CD14-positive monocyte (primary cell): ENCODE results near the gene TLCD1. TPM values are rescaled to one million over a fixed set of nuclear protein-coding genes. Genes with fewer than 3 reads are reported as not detected.

ENCODE experiments used
- DNase-seq, 3 donors: peaks; one replicate each; pipeline ENCODE4 v3.0.0-alpha.2; 2011 to 2022
- H2AFZ ChIP-seq: 2 replicates; pipeline ENCODE4 v1.6.0; 2012; ENCODE audit warnings: mild to moderate bottlenecking, low read depth, low read length, inconsistent platforms; ENCODE audit not compliant: insufficient read depth, poor library complexity, severe bottlenecking
- H3K27ac ChIP-seq, 2 donors: 1 replicate in 1 of 2; 2 replicates in 1 of 2; pipeline ENCODE4 v1.5.1; 2012 to 2013; ENCODE audit warnings: low read length in 2 of 2, control low read depth in 1 of 2, inconsistent platforms in 1 of 2, low read depth in 1 of 2, mild to moderate bottlenecking in 1 of 2
- H3K27me3 ChIP-seq, 2 donors: one replicate each; pipeline versions ENCODE4 v1.6.0 to v1.6.1; 2011 to 2013; ENCODE audit warnings: low read length in 2 of 2; ENCODE audit not compliant: control insufficient read depth in 2 of 2, insufficient read depth in 2 of 2
- H3K36me3 ChIP-seq, 2 donors: replicated peaks in 1 of 2; 1 replicate in 1 of 2; 2 replicates in 1 of 2; pipeline versions ENCODE4 v1.5.1 to v1.6.1; 2012 to 2013; ENCODE audit warnings: low read length in 2 of 2, control low read depth in 1 of 2, inconsistent platforms in 1 of 2, mild to moderate bottlenecking in 1 of 2; ENCODE audit not compliant: insufficient read depth in 2 of 2, control insufficient read depth in 1 of 2
- H3K4me1 ChIP-seq, 2 donors: 1 replicate in 1 of 2; 2 replicates in 1 of 2; pipeline versions ENCODE4 v1.5.1 to v1.6.1; 2012 to 2013; ENCODE audit warnings: low read length in 2 of 2, control low read depth in 1 of 2, inconsistent platforms in 1 of 2, mild to moderate bottlenecking in 1 of 2, moderate library complexity in 1 of 2; ENCODE audit not compliant: insufficient read depth in 2 of 2, control insufficient read depth in 1 of 2
- H3K4me2 ChIP-seq: replicated peaks from 2 replicates; pipeline ENCODE3; 2012; ENCODE audit warnings: low read length, moderate library complexity, mild to moderate bottlenecking; ENCODE audit not compliant: poor library complexity, severe bottlenecking; ENCODE audit errors: extremely low read depth
- H3K4me3 ChIP-seq, 3 experiments: fragments of 200-600 bp in 1 of 3; sonication (generic) in 1 of 3; replicated peaks in 1 of 3; 1 replicate in 2 of 3; 2 replicates in 1 of 3; pipeline ENCODE4 v1.5.1; 2011 to 2013; ENCODE audit warnings: low read length in 3 of 3, mild to moderate bottlenecking in 3 of 3, control low read depth in 2 of 3, low read depth in 2 of 3, inconsistent platforms in 1 of 3, moderate library complexity in 1 of 3
- H3K79me2 ChIP-seq: 2 replicates; pipeline ENCODE4 v1.6.0; 2012; ENCODE audit warnings: mild to moderate bottlenecking, control low read depth, inconsistent platforms, low read length, moderate library complexity; ENCODE audit not compliant: insufficient read depth
- H3K9ac ChIP-seq: 2 replicates; pipeline ENCODE4 v1.6.0; 2017; ENCODE audit warnings: low read length, mild to moderate bottlenecking; ENCODE audit not compliant: insufficient read depth, poor library complexity, severe bottlenecking
- H3K9me3 ChIP-seq, 2 donors: replicated peaks in 1 of 2; 1 replicate in 1 of 2; 2 replicates in 1 of 2; pipeline versions ENCODE4 v1.5.1 to v1.6.1; 2012 to 2013; ENCODE audit warnings: low read length in 2 of 2, control low read depth in 1 of 2; ENCODE audit not compliant: control insufficient read depth in 1 of 2, insufficient read depth in 1 of 2
- H4K20me1 ChIP-seq: 2 replicates; pipeline ENCODE4 v1.6.0; 2012; ENCODE audit warnings: mild to moderate bottlenecking, low read length, control low read depth, moderate library complexity; ENCODE audit not compliant: insufficient read depth
- H3K27ac Mint-ChIP-seq, 7 donors: one replicate each; pipeline ENCODE4 v1.8.0; 2020; ENCODE audit warnings: mild to moderate bottlenecking in 7 of 7, mixed read lengths in 7 of 7, moderate library complexity in 6 of 7, inconsistent platforms in 2 of 7
- H3K27me3 Mint-ChIP-seq, 3 donors: one replicate each; pipeline ENCODE4 v1.8.0; 2021 to 2022; ENCODE audit warnings: low read depth in 3 of 3, mild to moderate bottlenecking in 3 of 3, mixed read lengths in 3 of 3, moderate library complexity in 3 of 3, inconsistent platforms in 1 of 3
- H3K36me3 Mint-ChIP-seq, 2 donors: one replicate each; pipeline ENCODE4 v1.8.0; 2020; ENCODE audit warnings: mixed read lengths in 2 of 2, inconsistent platforms in 1 of 2, mild to moderate bottlenecking in 1 of 2
- H3K4me1 Mint-ChIP-seq: one replicate; pipeline ENCODE4 v1.8.0; 2020; ENCODE audit warnings: mild to moderate bottlenecking, mixed read lengths
- H3K4me3 Mint-ChIP-seq, 2 donors: one replicate each; pipeline ENCODE4 v1.8.0; 2020; ENCODE audit warnings: mild to moderate bottlenecking in 2 of 2, mixed read lengths in 2 of 2, moderate library complexity in 1 of 2
- H3K9me3 Mint-ChIP-seq, 7 donors: one replicate each; pipeline ENCODE4 v1.8.0; 2020 to 2022; ENCODE audit warnings: mixed read lengths in 7 of 7, mild to moderate bottlenecking in 6 of 7, moderate library complexity in 6 of 7, inconsistent platforms in 2 of 7
- WGBS: methylation state at CpG from one replicate; pipeline ENCODE4 v1.1.5; 2013; ENCODE audit warnings: missing lambda C conversion rate; ENCODE audit not compliant: insufficient coverage; 5-methylcytosine and 5-hydroxymethylcytosine counted together
- intact Hi-C, 2 donors: fragments of 100-400 bp; cut with micrococcal nuclease; formaldehyde crosslinking; loops; one replicate each; pipeline versions ENCODE4 v1.15.0 to v1.15.1; 2023
- polyA plus RNA-seq, 3 donors: library from polyadenylated mRNA; depleted of rRNA in 1 of 3; unstranded in 2 of 3; stranded (reverse) in 1 of 3; fragments of 300-500 nt in 2 of 3; fragments of >200 nt in 1 of 3; fragmentation: Illumina TruSeq in 2 of 3; gene quantifications; 1 replicate in 2 of 3; 2 replicates in 1 of 3; pipeline ENCODE4 v1.2.3, GENCODE V29; 2012 to 2021
- TF ChIP-seq, protein P1 (sequence below): fragments of 200-600 bp; IDR thresholded peaks from one replicate; pipeline ENCODE4 v1.8.0; 2022; ENCODE audit warnings: antibody characterized with exemption, mild to moderate bottlenecking

TLCD1 gene
- polyA plus RNA-seq, 3 donors = 0.79 TPM; not detected in 2

DNA sequence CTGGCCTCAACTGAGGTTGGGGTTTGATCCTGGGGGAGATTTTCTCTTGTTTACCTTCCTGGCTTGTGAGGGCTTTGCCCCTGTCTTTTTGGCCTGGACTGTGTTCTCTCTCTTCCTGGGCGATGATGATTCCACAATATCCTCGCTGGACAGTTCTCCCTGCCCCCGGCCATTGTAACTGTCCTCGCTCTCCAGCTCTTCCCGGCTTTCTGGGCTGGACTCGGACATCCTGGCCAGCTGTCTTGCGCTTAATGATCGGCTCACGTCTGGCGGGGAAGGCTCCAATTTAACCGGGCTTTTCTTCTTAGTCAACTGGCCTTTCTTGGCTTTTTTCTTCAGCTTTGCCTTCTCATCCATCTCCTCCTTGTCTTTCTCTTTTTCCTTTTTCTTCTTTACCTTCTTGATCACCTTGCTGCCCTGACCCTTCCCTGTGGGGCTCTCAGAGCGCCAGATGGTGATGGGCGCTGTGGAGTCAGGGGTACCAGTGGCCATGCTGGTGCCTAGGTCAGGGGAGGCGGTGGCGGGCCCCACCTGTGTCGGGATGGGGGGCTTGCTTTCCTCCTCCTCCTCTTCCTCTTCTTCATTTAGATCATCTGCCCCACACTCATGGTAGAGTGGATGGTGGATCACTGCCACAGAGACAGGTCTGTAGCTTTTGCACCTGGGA is 22.3 kb downstream of the TLCD1 start:
- H3K9me3 ChIP-seq = no peaks in the 10 kb centered on the region
- WGBS = 95% methylated on average over 11 of the region's 16 CpGs
- Mint-ChIP-seq H3K27ac (peak overlapping the region in 1 of 7 donors; percentile 52), H3K9me3 (no peaks in the 10 kb centered on the region), H3K27me3 (peaks cover 0 to 2% (median 2%) of the 10 kb centered on the region in 3 donors), H3K4me3 (no peak overlapping the region), H3K36me3 (peaks cover 69 to 72% of the 10 kb centered on the region in 2 donors), H3K4me1 (peaks cover 2% of the 10 kb centered on the region)
- no peak overlapping the region for H3K9ac ChIP-seq
- H3K27me3 ChIP-seq = no peaks in the 10 kb centered on the region
- no peaks in the 10 kb centered on the region for H3K4me1 ChIP-seq
- no peak for DNase-seq
- intact Hi-C loops = no loop called here
- no peaks in the 10 kb centered on the region for H3K79me2 ChIP-seq
- no peak overlapping the region for H2AFZ ChIP-seq
- H3K4me3 ChIP-seq = no peak overlapping the region
- H3K36me3 ChIP-seq = peaks cover 59 to 71% of the 10 kb centered on the region in 2 donors
- H3K27ac ChIP-seq = no peak overlapping the region
- no peak overlapping the region for H3K4me2 ChIP-seq
- H4K20me1 ChIP-seq = peaks cover 14% of the 10 kb centered on the region
- TF ChIP-seq, protein P1, sequence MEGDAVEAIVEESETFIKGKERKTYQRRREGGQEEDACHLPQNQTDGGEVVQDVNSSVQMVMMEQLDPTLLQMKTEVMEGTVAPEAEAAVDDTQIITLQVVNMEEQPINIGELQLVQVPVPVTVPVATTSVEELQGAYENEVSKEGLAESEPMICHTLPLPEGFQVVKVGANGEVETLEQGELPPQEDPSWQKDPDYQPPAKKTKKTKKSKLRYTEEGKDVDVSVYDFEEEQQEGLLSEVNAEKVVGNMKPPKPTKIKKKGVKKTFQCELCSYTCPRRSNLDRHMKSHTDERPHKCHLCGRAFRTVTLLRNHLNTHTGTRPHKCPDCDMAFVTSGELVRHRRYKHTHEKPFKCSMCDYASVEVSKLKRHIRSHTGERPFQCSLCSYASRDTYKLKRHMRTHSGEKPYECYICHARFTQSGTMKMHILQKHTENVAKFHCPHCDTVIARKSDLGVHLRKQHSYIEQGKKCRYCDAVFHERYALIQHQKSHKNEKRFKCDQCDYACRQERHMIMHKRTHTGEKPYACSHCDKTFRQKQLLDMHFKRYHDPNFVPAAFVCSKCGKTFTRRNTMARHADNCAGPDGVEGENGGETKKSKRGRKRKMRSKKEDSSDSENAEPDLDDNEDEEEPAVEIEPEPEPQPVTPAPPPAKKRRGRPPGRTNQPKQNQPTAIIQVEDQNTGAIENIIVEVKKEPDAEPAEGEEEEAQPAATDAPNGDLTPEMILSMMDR = no peak

DNA sequence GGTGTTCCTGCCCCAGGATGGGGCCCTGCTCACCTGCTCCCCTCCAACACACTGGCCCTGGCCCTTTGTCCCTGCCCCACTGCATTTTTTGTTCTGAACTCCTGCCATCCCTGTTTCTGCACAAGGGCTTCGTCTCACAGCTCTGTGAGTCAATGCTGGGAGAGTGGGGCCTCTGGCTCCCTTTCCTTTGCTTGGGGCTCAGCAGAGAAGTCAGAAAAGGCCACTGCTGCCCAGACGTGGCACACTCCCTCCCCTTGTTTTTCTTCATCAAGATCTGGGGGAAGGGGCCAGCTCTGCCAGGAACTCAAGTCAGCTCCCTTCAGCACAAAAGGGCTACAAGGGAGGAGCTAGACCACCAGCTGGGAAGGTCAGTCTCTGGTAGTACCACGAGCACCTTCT is 23.3 kb downstream of the TLCD1 start:
- H3K27me3 Mint-ChIP-seq = peaks cover 0 to 2% (median 2%) of the 10 kb centered on the region in 3 donors
- Histone ChIP-seq H3K36me3 (peaks cover 68 to 80% of the 10 kb centered on the region in 2 donors), H3K9ac (no peak overlapping the region), H2AFZ (no peak overlapping the region), H3K9me3 (no peaks in the 10 kb centered on the region), H3K27me3 (no peaks in the 10 kb centered on the region), H3K4me2 (no peak overlapping the region), H3K79me2 (no peaks in the 10 kb centered on the region), H4K20me1 (peaks cover 19% of the 10 kb centered on the region), H3K27ac (no peak overlapping the region), H3K4me1 (no peaks in the 10 kb centered on the region), H3K4me3 (no peak overlapping the region)
- TF ChIP-seq, protein P1 = no peak
- no peaks in the 10 kb centered on the region for H3K9me3 Mint-ChIP-seq
- no peak for DNase-seq
- 100% methylated on average over 1 of the region's 3 CpGs for WGBS
- H3K4me1 Mint-ChIP-seq = peaks cover 2% of the 10 kb centered on the region
- intact Hi-C loops = no loop called here
- H3K27ac Mint-ChIP-seq = peak overlapping the region in 2 of 7 donors; percentile 10 to 55
- H3K4me3 Mint-ChIP-seq = no peak overlapping the region
- peaks cover 78% of the 10 kb centered on the region in 2 donors for H3K36me3 Mint-ChIP-seq
